ENCODE results near the gene ARHGAP32.

ARHGAP32 gene

GRCh38 chr11:129192150-129192549 is at the start of gene ARHGAP32:
Gene ARHGAP32, minus strand, starts transcription at chr11:129192325. Its CDS starts 127 bp downstream, at chr11:129192198.
- DNase-seq: no peak

DNA sequence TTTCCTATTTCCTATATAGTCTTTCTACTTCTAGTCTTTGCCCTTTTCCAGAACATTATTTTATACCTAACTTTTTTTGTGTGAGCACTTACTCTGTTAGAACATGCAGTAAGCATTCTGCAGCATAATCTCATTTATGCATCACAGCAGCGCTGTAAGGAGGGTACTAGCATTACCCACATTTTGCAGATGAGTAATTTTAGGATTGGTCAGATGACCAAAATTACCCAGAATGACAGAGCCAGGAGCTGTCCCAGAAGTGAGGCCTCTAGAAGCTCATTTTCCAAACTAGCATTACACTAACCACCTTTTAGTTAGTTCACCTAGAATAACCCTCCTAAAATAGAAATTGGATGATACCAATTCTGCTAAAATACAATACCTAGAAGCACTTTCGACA is 47.1 kb upstream of the ARHGAP32 start:
- DNase-seq: no peak

DNA sequence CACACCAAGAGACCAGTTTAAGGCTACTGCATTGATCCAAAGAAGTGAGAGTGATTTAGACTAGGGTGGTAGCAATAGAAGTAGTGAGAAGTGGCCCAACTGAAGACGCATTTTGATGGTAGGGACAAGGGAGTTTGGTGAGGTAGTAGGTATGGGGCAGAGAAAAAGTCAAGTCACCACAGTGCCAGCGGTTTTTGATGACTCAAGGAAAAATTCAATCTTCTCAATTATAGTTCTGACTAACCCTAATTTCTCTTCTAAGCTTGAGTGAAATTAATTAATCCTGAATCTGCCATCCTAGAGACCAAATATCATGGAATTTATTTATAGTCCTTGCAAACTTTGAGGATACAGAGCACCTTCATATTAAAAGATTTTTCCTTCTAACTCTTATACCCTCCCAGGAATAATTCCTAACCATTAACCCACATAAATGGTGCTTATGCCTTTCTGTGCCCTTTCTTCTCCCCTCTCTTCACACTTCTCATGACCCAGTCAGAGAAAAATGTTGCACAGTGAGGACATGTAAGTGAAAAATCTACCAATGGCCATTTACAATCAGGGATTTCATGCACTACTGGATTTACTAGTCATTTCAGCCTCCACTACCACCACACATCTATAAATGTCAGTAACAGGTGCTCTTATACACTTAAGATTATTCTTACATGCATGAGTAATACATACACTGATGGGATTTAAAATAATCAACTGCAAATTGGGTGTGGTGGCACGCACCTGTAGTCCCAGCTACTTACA is 45.9 kb upstream of the ARHGAP32 start:
- DNase-seq: no peak

- no peak for DNase-seq
Measured at GRCh38 chr11:129237456-129237855, 45.3 kb upstream of the ARHGAP32 start.

- DNase-seq: no peak
Measured at GRCh38 chr11:129236850-129237249, 44.7 kb upstream of the ARHGAP32 start.

- no peak for DNase-seq
Measured at GRCh38 chr11:129234978-129235377, 42.9 kb upstream of the ARHGAP32 start.

DNA sequence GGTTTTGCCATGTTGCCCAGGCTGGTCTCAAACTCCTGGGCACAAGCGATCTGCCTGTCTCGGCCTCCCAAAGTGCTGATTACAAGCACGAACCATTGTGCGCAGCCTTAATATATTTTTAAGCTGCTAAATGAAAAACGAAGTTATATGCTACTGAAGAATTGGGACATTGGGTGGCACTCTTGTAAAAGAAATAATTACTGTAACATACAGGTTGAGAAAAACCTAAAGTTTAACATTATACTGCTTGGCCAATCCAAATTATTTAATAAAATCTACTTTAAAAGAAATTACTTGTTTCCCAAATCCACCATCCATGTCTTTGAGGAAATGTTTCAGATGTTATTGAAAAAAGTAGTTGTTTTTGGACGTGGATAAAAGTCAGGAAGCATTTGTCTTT is 37.9 kb upstream of the ARHGAP32 start:
- no peak for DNase-seq

GRCh38 chr11:129226207-129226798 is 34.2 kb upstream of the ARHGAP32 start:
- DNase-seq: no peak

- no peak for DNase-seq
Measured at GRCh38 chr11:129225190-129225589, 33.1 kb upstream of the ARHGAP32 start.

DNA sequence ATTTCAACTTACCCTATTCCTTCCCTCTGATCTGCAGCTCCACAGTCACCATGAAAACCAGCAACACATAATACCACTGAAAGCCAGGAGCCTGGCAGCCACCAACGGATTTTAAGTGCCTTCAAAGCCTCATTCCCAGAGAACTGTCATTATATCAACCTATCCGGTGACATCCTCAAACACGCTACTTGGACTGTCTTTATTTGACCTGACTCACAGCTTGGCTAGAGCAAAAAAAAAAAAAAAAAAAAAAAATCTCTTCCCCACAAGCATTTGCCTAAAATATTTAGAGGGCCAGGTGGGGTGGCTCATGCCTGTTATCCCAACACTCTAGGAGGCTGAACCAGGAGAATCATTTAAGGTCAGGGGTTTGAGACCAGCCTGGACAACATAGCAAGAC is 32.4 kb upstream of the ARHGAP32 start:
- DNase-seq: no peak

GRCh38 chr11:129223701-129224149 is 31.6 kb upstream of the ARHGAP32 start:
- no peak for DNase-seq

GRCh38 chr11:129223260-129223659 is 31.1 kb upstream of the ARHGAP32 start:
- DNase-seq: no peak

DNA sequence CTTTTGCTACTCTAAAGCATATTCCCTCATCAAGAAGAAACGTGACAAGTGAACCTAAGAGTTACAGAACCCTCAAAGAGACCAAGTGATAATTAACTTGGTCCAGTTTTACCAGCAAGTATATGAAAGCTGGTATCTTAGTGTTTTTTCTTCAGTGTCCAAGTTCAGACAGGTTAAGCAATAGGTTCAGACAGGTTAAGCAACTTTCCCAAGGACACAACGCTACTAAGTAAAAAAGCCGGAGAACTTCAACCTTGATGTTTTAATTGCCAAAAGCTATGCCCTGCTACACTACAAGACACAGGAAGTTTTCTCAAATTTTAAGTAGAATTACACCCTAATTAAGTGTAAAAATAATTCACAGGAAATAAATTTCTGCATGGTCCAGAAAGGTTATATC is 30.0 kb upstream of the ARHGAP32 start:
- DNase-seq: no peak

DNA sequence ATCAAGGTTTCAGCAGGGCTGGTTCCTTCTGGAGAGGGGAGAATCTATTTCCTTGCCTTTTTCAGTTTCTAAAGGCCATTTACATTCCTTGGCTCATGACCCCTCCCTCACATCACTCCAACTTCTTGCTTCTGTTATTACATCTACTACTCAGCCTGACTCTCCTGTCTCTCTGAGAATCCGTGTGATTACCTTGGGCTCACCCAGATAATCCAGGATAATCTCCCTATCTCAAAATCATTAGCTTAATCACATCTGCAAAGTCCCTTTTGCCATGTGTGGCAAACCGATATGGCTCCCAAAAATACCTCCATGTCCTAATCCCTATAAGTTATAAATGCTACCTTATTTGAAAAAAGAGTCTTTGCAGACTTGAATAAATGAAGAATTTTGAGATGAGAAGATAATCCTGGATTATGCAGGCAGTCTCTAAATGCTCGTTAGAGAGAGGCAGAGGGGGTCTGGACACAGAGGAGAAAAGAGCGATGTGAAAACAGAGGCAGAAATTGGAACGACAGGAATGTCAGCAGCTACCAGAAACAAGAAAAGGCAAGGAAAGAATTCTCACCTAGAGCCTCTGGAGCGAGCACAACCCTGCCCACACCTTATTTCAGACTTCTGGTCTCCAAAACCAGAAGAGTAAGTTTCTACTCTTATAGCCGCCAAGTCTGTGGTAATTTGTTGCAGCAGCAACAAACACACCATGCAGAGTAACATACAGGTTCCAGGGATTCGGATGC is 23.6 kb upstream of the ARHGAP32 start:
- DNase-seq: no peak

DNA sequence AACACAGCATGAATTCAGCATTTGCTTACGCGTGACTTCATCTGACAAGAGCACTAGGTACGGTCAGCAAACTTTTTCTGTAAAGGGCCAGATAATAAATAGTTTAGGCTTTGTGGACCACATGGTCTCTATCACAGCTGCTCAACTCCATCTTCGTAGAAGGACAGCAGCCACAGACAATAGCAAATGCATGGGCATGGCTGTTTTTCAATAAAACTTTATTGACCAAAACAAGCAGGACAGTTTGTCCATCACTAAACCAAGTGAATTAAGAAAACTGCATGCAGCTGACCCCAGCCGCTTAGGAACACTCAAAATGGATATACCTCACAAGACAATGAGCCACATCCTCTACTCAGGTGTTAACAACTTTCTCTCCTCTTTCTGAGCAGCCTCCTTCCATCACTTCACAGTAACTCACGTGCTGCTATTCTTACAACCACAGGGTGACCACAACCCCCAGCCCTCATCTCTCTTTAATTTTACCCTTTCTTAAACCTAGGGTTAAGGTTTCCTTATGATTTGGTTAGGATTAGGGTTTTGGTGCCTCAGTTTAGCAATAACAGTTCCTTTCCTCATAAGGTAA is 22.7 kb upstream of the ARHGAP32 start:
- no peak for DNase-seq

- DNase-seq: no peak
Measured at GRCh38 chr11:129213261-129213660, 21.1 kb upstream of the ARHGAP32 start.

- no peak for DNase-seq
Measured at GRCh38 chr11:129211397-129211796, 19.3 kb upstream of the ARHGAP32 start.

DNA sequence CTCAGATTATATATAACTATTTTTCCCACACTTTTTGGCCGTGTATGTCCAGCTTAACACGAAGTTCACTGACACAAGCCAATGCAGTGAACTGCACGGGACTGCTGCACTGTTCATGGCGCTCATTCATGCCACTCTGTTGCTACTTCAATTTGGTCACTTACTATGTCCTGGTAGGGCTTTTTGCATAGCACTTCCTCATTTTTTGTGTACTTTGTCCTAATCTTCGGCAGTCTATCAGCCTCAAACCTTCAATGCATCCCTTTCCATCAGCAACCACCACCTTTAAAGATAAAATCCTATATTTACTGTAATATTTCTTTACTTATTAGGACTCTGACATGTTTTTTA is 18.7 kb upstream of the ARHGAP32 start:
- DNase-seq: no peak

DNA sequence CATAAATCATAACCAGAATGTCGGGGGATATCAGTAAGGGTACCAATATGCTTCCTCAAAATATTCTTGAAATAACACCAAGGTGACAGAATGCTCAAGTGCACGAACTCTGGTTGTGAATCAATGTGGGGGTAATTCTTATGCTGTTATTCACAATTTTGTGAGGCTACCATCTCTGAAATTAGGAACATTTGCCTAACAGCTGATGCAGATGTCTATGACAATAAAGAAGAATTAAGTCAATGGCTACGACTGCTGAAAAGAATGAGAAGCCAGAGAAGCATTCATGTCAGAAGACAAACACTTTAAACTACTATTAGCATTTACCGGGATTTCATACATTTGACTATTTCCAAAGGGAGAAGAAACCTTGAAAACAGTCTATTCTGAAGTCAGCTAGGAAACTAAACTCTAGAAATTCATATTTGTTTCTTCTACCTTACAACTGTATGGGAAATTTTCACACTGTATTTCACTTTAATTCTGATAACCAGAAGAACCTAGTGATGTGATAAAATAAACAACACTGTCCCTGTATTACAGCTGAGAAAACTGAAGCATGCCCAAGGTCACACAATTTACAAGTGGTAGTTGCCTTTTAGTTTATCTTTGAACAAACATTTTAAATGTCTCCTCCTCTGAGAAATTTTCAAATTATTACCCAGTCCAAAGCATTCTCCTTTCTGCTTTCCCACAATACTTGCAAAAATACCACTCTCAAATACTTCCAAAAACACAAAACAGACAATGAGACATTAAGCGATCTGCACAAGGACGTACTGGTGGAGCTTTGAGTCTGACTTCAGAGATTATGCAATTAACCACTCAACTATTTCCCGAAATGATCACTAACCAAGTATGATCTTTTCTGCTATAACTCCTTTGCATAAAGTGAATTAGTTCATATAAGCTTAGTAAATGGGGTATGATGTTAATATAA is 18.0 kb upstream of the ARHGAP32 start:
- no peak for DNase-seq

DNA sequence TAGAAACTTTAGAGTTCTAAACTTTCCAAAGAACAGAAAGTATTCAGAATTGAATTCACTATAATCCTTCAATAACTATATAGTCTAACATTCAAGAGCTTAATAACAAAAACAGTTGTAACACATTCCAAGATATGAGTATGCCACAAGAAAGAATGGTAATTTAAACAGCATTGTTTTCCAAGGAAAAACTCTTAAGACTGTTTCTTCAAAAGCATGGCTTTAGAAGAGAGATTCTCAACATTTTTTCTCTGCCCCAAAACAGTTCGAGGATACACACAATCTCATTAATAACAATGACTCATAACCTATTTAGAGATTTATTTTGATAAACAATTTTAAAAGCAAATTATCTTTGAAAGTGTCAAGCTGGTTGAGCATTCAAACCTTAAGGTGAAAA is 16.7 kb upstream of the ARHGAP32 start:
- DNase-seq: no peak

- no peak for DNase-seq
Measured at GRCh38 chr11:129204150-129204838, 12.2 kb upstream of the ARHGAP32 start.

DNA sequence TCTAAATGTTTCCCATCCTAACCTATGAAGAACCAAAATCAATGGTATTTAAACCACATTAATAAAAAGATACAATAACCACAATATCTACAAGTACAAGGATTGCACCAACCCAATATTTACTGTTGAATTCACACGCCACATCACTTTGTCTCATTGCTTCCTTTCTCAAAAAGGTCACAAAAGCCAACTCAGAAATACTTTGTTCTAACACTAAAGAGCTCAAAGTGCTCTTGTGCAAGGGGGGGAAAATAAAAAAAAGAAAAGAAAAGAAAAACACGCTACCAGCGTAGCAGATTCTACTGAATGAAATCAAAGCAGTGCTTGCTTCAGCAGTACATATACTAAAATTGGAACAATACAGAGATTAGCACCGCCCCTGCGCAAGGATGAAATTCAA is 10.5 kb upstream of the ARHGAP32 start:
- DNase-seq: no peak
